A549 (cell line): Measurements from ENCODE around the gene TSPAN10. TPM values are rescaled to one million over a fixed set of nuclear protein-coding genes. Genes with fewer than 3 reads are reported as not detected.

ENCODE experiments used
- ATAC-seq, 2 experiments: fragments of 200-7000 bp in 1 of 2; fragments of >200 bp in 1 of 2; cut with Nextera tagmentation in 1 of 2; cut with Tn5 transposase in 1 of 2; 3 replicates each; pipeline versions ENCODE4 v1.8.0 to v1.9.1; 2018 to 2020; ENCODE audit warnings: mild to moderate bottlenecking in 1 of 2, moderate library complexity in 1 of 2
- CTCF ChIA-PET: fragments of 300-600 bp; sonication (Branson Sonifier 250); formaldehyde crosslinking; extraction: SDS; loops from one replicate; lab custom pipeline; 2021; ENCODE audit warnings: antibody characterized with exemption, inconsistent platforms; lab: Yijun Ruan, JAX
- POLR2A ChIA-PET: fragments of 350-600 bp; formaldehyde crosslinking; extraction: SDS; loops from one replicate; lab custom pipeline; 2021; ENCODE audit warnings: antibody characterized with exemption, inconsistent platforms; lab: Yijun Ruan, JAX
- DNase-seq, 2 experiments: peaks; one replicate each; pipeline versions ENCODE4 v3.0.0 to v3.0.0-alpha.2; 2011 to 2016; ENCODE audit warnings: low read depth in 1 of 2, low spot score in 1 of 2
- FAIRE-seq: peaks from 2 replicates; lab custom pipeline; 2011; peaks lifted over from hg19 to GRCh38; lab: Jason Lieb, UNC
- H3K27ac ChIP-seq, 2 experiments: fragments of >200 bp; sonication (Bioruptor Twin); formaldehyde crosslinking; 3 replicates each; pipeline ENCODE4 v1.5.1; 2016 to 2017
- H3K4me1 ChIP-seq: fragments of >200 bp; sonication (Bioruptor Twin); formaldehyde crosslinking; 3 replicates; pipeline ENCODE4 v1.6.1; 2016
- H3K4me2 ChIP-seq: fragments of >200 bp; sonication (Bioruptor Twin); formaldehyde crosslinking; 3 replicates; pipeline ENCODE4 v1.6.1; 2016
- H3K4me3 ChIP-seq: fragments of >200 bp; sonication (Bioruptor Twin); formaldehyde crosslinking; 3 replicates; pipeline ENCODE4 v1.5.1; 2016
- H3K9me3 ChIP-seq: fragments of >200 bp; sonication (Bioruptor Twin); formaldehyde crosslinking; 3 replicates; pipeline ENCODE4 v1.6.1; 2016
- CBX8 ChIP-seq: fragments of 200-600 bp; sonication (generic); IDR thresholded peaks from 2 replicates; pipeline ENCODE4 v1.6.1; 2016
- CEBPB ChIP-seq, 2 experiments: fragments of >200 bp in 1 of 2; sonication (Bioruptor Twin) in 1 of 2; formaldehyde crosslinking in 1 of 2; IDR thresholded peaks; 2 replicates each; pipeline ENCODE4 v1.6.1; 2012 to 2016
- CHD4 ChIP-seq: fragments of 200-600 bp; sonication (generic); IDR thresholded peaks from 2 replicates; pipeline ENCODE4 v1.6.1; 2016; ENCODE audit warnings: antibody characterized with exemption, mild to moderate bottlenecking, borderline replicate concordance
- FOSB ChIP-seq: fragments of 250-450 bp; sonication (Bioruptor Pico); IDR thresholded peaks from 2 replicates; pipeline ENCODE4 v1.5.0; 2020; ENCODE audit warnings: mild to moderate bottlenecking, moderate library complexity
- FOSL2 ChIP-seq, 2 experiments: fragments of 450-650 bp in 1 of 2; fragments of >200 bp in 1 of 2; sonication (Bioruptor Twin) in 1 of 2; formaldehyde crosslinking; IDR thresholded peaks; 2 replicates each; pipeline versions ENCODE4 v1.5.0 to v1.6.1; 2016 to 2020; ENCODE audit warnings: mild to moderate bottlenecking in 1 of 2, moderate library complexity in 1 of 2
- FOXS1 ChIP-seq: fragments of 250-450 bp; sonication (Bioruptor Pico); IDR thresholded peaks from 2 replicates; pipeline ENCODE4 v1.5.0; 2020; ENCODE audit warnings: mild to moderate bottlenecking, moderate library complexity
- GATA3 ChIP-seq: IDR thresholded peaks from 2 replicates; pipeline ENCODE4 v1.6.1; 2012; ENCODE audit warnings: borderline replicate concordance
- HOXA7 ChIP-seq: fragments of 250-450 bp; sonication (Bioruptor Pico); IDR thresholded peaks from 2 replicates; pipeline ENCODE4 v1.5.0; 2020; ENCODE audit warnings: mild to moderate bottlenecking, moderate library complexity
- HOXB5 ChIP-seq: fragments of 250-450 bp; sonication (Bioruptor Pico); IDR thresholded peaks from 2 replicates; pipeline ENCODE4 v1.5.0; 2020; ENCODE audit warnings: mild to moderate bottlenecking, moderate library complexity
- KDM1A ChIP-seq: fragments of 200-600 bp; sonication (generic); IDR thresholded peaks from 2 replicates; pipeline ENCODE4 v1.6.1; 2016; ENCODE audit warnings: low read depth, mild to moderate bottlenecking
- KDM5A ChIP-seq: fragments of 200-600 bp; sonication (generic); IDR thresholded peaks from 2 replicates; pipeline ENCODE4 v1.6.1; 2016; ENCODE audit warnings: antibody characterized with exemption, mild to moderate bottlenecking
- MAFK ChIP-seq: fragments of 450-650 bp; IDR thresholded peaks from 2 replicates; pipeline ENCODE4 v1.6.1; 2014; ENCODE audit not compliant: partially characterized antibody
- MYC ChIP-seq: IDR thresholded peaks from 2 replicates; pipeline ENCODE4 v1.6.1; 2012; ENCODE audit warnings: mild to moderate bottlenecking, inconsistent platforms, low read length, improper control_type of control experiment, borderline replicate concordance
- NR3C1 ChIP-seq: fragments of >200 bp; sonication (Bioruptor Twin); formaldehyde crosslinking; IDR thresholded peaks from 3 replicates; pipeline ENCODE4 v1.6.1; 2017
- PHF8 ChIP-seq: fragments of 200-600 bp; sonication (generic); IDR thresholded peaks from 2 replicates; pipeline ENCODE4 v1.6.1; 2016; ENCODE audit warnings: low read depth, mild to moderate bottlenecking, antibody characterized with exemption, moderate library complexity, borderline replicate concordance
- TFCP2L1 ChIP-seq: fragments of 250-450 bp; sonication (Bioruptor Pico); IDR thresholded peaks from 2 replicates; pipeline ENCODE4 v1.5.0; 2021; ENCODE audit warnings: mild to moderate bottlenecking
- ZC3H11A ChIP-seq: fragments of 450-650 bp; IDR thresholded peaks from 2 replicates; pipeline ENCODE4 v1.6.1; 2014; ENCODE audit warnings: antibody characterized with exemption, mild to moderate bottlenecking
- ZNF302 ChIP-seq: fragments of 250-450 bp; sonication (Bioruptor Pico); IDR thresholded peaks from 2 replicates; pipeline ENCODE4 v1.9.0; 2021; ENCODE audit warnings: inconsistent platforms, mild to moderate bottlenecking, moderate library complexity
- ZSCAN20 ChIP-seq: fragments of 250-450 bp; sonication (Bioruptor Pico); IDR thresholded peaks from 2 replicates; pipeline ENCODE4 v1.8.0; 2022; ENCODE audit warnings: mild to moderate bottlenecking, moderate library complexity
- WGBS: methylation state at CpG from one replicate; pipeline ENCODE4 v1.1.6; 2017; ENCODE audit errors: missing lambda C conversion rate; 5-methylcytosine and 5-hydroxymethylcytosine counted together
- polyA plus RNA-seq, 4 experiments: library from polyadenylated mRNA; depleted of rRNA in 3 of 4; stranded (reverse); fragments of >200 nt; fragmentation: RNase III in 1 of 4; extraction: RNeasy Plus Mini Kit Qiagen cat#74134 plus additional on column Dnase treatment in 1 of 4; gene quantifications; 2 replicates in 3 of 4; 3 replicates in 1 of 4; pipeline ENCODE4 v1.2.3, GENCODE V29; 2011 to 2017
- TF ChIP-seq, protein P1 (sequence below): fragments of 250-450 bp; sonication (Bioruptor Pico); IDR thresholded peaks from 2 replicates; pipeline ENCODE4 v1.5.0; 2021; ENCODE audit warnings: mild to moderate bottlenecking, moderate library complexity, borderline replicate concordance
- TF ChIP-seq, protein P2 (sequence below): fragments of 150-350 bp; IDR thresholded peaks from 2 replicates; pipeline ENCODE4 v1.6.1; 2014; ENCODE audit warnings: low read depth, mild to moderate bottlenecking, low read length

TSPAN10 gene
- polyA plus RNA-seq, 2 of the 4 experiments (the other 2 are of a cell fraction): 1.4 to 6.3 TPM

DNA sequence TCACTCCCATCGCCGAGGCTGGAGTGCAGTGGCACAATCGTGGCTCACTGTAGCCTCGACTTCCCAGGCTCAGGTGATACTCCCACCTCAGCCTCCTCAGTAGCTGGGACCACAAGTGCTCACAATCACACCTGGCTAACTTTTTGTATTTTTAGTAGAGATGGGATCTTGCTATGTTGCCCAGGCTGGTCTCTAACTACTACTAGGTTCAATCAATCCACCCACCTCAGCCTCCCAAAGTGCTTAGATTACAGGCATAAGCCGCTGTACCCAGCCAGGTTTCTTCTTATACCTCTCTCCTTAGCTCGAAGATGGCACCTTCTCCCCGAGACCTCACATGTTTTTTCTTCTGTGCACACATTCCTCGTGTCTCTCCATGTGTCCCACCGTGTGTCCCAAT lies 3.0 kb downstream of the TSPAN10 start:
- CTCF ChIA-PET: interaction anchor here (0.5 to 0.8 kb wide), 3 partner anchors 11 to 38 kb away, joined by 3 to 4 read pairs (median 3); no protein-coding TSS in a partner anchor
- no peak overlapping the region for H3K27ac ChIP-seq
- no peak for DNase-seq
- no peaks in the 10 kb centered on the region for H3K9me3 ChIP-seq
- no peak overlapping the region for H3K4me3 ChIP-seq
- H3K4me2 ChIP-seq: no peak overlapping the region
- WGBS: 86% methylated on average over 9 of the region's 9 CpGs
- FAIRE-seq: no peak
- no peak for TF ChIP-seq CBX8
- TF ChIP-seq TFCP2L1 (CRISPR knock-in tag): no peak
- no peak for TF ChIP-seq PHF8
- TF ChIP-seq KDM1A: no peak
- TF ChIP-seq FOXS1 (CRISPR knock-in tag): no peak
- TF ChIP-seq, protein P1, sequence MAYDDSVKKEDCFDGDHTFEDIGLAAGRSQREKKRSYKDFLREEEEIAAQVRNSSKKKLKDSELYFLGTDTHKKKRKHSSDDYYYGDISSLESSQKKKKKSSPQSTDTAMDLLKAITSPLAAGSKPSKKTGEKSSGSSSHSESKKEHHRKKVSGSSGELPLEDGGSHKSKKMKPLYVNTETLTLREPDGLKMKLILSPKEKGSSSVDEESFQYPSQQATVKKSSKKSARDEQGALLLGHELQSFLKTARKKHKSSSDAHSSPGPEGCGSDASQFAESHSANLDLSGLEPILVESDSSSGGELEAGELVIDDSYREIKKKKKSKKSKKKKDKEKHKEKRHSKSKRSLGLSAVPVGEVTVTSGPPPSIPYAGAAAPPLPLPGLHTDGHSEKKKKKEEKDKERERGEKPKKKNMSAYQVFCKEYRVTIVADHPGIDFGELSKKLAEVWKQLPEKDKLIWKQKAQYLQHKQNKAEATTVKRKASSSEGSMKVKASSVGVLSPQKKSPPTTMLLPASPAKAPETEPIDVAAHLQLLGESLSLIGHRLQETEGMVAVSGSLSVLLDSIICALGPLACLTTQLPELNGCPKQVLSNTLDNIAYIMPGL (CRISPR knock-in tag): no peak
- TF ChIP-seq MYC: no peak
- TF ChIP-seq KDM5A: no peak
- TF ChIP-seq HOXB5: no peak
- TF ChIP-seq CHD4: no peak
- TF ChIP-seq CEBPB (IDR thresholded peaks at IDR 0.05): no peak
- no peak for TF ChIP-seq FOSB (CRISPR knock-in tag)
- no peak for TF ChIP-seq GATA3
- TF ChIP-seq, protein P2, sequence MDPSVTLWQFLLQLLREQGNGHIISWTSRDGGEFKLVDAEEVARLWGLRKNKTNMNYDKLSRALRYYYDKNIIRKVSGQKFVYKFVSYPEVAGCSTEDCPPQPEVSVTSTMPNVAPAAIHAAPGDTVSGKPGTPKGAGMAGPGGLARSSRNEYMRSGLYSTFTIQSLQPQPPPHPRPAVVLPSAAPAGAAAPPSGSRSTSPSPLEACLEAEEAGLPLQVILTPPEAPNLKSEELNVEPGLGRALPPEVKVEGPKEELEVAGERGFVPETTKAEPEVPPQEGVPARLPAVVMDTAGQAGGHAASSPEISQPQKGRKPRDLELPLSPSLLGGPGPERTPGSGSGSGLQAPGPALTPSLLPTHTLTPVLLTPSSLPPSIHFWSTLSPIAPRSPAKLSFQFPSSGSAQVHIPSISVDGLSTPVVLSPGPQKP: no peak
- TF ChIP-seq ZSCAN20 (CRISPR knock-in tag): no peak
- no peak for TF ChIP-seq MAFK
- TF ChIP-seq, all 56 proteins: peak for 0
- H3K4me1 ChIP-seq: peaks cover 24% of the 10 kb centered on the region
- ATAC-seq: no peak
- POLR2A ChIA-PET: no interaction called here

DNA sequence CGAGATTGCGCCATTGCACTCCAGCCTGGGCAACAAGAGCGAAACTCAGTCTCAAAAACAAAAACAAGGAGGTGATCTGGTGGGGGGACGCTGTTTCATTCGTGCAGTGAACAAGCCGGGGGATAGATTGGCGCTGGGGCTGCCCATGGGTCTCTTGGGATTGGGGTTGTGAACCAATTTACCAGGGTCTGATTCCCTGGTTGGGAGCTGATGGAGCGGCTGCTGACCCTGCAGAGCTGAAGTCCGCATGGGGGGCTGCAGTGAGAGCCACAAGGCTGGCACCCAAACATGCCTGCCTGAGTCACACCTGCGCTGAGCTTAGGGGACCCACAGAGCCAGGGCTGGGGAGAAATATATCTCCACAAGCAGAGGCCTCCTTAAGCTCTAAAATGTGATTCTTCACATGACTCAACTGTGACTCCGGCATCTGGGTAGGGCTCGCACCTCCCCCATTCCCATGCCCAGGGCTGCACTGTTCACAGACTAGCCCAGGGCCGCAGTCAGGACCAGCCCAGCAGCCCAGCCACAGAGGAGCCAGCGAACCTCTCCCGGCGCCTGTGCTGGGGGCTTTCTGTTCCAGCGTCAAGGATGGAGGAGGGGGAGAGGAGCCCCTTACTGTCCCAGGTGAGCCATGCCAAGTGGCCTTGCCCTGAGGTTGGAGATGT lies 5.0 kb downstream of the TSPAN10 start:
- POLR2A ChIA-PET: interaction anchor here (0.8 to 1.1 kb wide), 3 partner anchors 8 to 61 kb away, joined by 3 read pairs; partner anchors contain the start of gene MRPL12

DNA sequence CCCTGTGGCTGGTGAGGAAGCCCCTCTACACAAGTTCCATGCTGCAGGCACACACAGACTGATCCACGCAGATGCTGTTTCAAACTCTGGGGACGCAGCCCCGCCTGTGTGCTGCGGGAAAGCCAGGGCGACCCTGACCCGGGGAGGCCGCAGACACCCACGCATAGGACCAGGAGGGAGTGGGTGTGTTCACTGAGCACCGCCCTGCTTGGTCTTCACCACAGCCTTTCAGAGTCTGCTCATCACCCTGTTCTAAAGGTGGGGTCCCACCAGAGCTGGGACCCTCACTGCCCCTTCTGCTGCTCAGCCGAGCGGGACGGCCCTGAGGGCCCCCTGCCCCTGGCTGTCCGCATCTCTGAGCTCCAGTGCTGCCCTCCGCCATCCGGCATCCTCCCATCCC lies 7.5 kb downstream of the TSPAN10 start:
- DNase-seq: no peak
- H3K4me3 ChIP-seq: no peak overlapping the region
- ATAC-seq: no peak
- POLR2A ChIA-PET: no interaction called here
- H3K4me1 ChIP-seq: peaks cover 12% of the 10 kb centered on the region
- TF ChIP-seq ZC3H11A (no peak), NR3C1 (no peak)
- TF ChIP-seq, all 56 proteins: peak for 0
- H3K9me3 ChIP-seq: no peaks in the 10 kb centered on the region
- 94% methylated on average over 15 of the region's 15 CpGs for WGBS
- no peak for FAIRE-seq
- no peak overlapping the region for H3K4me2 ChIP-seq
- H3K27ac ChIP-seq: no peak overlapping the region
- CTCF ChIA-PET: interaction anchor here (0.6 kb wide), 1 partner anchor 10 kb away, joined by 3 read pairs; no protein-coding TSS in a partner anchor

More for the DNA sequence above, 5.0 kb downstream of the TSPAN10 start:
- FAIRE-seq: no peak
- ATAC-seq: peak; percentile 78 to 86
- CTCF ChIA-PET: interaction anchor here (1.7 to 2.2 kb wide), 2 partner anchors 18 to 40 kb away, joined by 5 to 6 read pairs; no protein-coding TSS in a partner anchor
- Histone ChIP-seq H3K9me3 (no peaks in the 10 kb centered on the region), H3K4me2 (peak overlapping the region; percentile 42), H3K4me3 (no peak overlapping the region), H3K27ac (peak overlapping the region; percentile 59 to 84), H3K4me1 (peaks cover 16% of the 10 kb centered on the region)
- TF ChIP-seq NR3C1: no peak
- no peak for TF ChIP-seq FOSL2 (IDR thresholded peaks at IDR 0.05)
- peak; percentile 45 for TF ChIP-seq FOSL2 (CRISPR knock-in tag; IDR thresholded peaks at IDR 0.05)
- no peak for TF ChIP-seq KDM1A
- TF ChIP-seq ZNF302: no peak
- TF ChIP-seq HOXA7 (CRISPR knock-in tag): no peak
- 74% methylated on average over 17 of the region's 17 CpGs for WGBS
- peak; percentile 50 to 86 for DNase-seq
